WI38 (cell line): ENCODE results near the gene ARMH2.
"Not testable (repeated sequence)": the region's sequence is repeated elsewhere in the genome, so short reads cannot be mapped to it uniquely, and the experiment has no call there.

Experiments used
- H3K4me3 ChIP-seq: 2 replicates; pipeline ENCODE4 v1.5.1; 2011; ENCODE audit warnings: low read depth, mild to moderate bottlenecking, control low read depth, low read length
- CTCF ChIP-seq: IDR thresholded peaks from 2 replicates; pipeline ENCODE4 v1.5.1; 2012; ENCODE audit warnings: low read depth, mild to moderate bottlenecking, control low read depth, low read length

Gene ARMH2

GRCh38 chr6:24752917-24753492 lies 45.7 kb downstream of the ARMH2 start:
- no peak for TF ChIP-seq CTCF
- no peak overlapping the region for H3K4me3 ChIP-seq

- no peak for TF ChIP-seq CTCF
- no peak overlapping the region for H3K4me3 ChIP-seq
These were observed 46.2 kb downstream of the ARMH2 start for GRCh38 chr6:24752503-24752902.

GRCh38 chr6:24750878-24751277 lies 47.8 kb downstream of the ARMH2 start:
- H3K4me3 ChIP-seq, result not testable (repeated sequence)

GRCh38 chr6:24749297-24749696 lies 49.4 kb downstream of the ARMH2 start:
- TF ChIP-seq CTCF, result no peak

More at GRCh38 chr6:24749297-24749696, 49.4 kb downstream of the ARMH2 start:
- H3K4me3 ChIP-seq, result no peak overlapping the region
